CD4-positive, alpha-beta T cell treated with Interferon alpha-2 for 1 hour (primary cell): Measurements from ENCODE around the gene SERPINA10.
"Not testable (repeated sequence)": the region's sequence is repeated elsewhere in the genome, so short reads cannot be mapped to it uniquely, and the experiment has no call there.

ENCODE experiments used
- DNase-seq, 2 donors: peaks; one replicate each; pipeline ENCODE4 v3.0.0-alpha.2; 2020 to 2022

The SERPINA10 gene

DNA sequence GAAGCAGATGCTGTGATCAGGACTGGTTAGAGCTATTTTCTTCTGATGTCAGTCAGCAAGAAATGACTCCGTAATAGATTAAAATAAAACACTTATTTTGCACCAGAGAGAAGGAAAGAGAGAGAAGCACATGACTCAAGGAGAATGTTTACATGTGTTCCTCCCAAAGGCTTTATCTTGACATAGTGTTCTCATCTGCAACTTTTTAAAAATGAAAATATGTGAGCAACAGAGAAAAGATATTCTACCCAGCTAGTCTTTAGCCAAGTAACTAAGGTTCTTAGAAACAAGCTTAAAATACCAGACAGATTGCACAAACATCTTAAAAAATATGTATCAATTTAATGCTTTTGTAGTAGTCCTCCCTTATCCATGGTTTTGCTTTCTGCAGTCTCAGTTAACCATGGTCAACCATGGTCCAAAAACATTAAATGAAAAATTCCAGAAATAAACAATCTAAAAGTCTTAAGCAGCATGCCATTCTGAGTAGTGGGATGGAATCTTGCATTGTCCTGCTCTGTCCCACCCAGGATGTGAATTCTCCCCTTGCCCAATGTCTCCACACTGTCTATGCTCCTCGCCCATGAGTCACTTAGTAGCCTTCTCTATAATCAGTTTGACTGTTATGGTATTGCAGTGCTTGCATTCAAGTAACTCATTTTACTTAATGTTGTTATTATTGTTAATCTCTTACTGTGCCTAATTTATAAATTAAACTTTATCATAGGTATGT, 9.9 kb downstream of the SERPINA10 start:
- no peak for DNase-seq

DNA sequence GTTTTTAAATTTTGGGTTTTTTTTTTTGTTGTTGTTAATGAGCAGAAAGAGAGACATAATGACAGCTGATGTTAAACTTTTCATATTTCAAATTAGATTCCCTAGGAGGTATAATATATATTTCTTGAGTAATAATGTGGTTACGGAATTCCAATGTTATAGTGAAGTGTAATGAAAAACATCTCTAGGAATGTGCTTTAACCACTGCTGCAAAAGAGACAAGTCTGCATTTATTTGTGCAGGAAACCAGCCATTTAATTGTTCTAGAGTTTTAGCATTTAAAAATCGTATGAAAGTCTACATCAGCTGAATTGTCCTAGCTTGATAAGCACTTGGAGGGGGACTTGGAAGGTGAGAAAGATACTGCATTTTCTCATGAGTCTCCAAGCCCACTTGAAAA, 14.3 kb downstream of the SERPINA10 start:
- DNase-seq = no peak

DNA sequence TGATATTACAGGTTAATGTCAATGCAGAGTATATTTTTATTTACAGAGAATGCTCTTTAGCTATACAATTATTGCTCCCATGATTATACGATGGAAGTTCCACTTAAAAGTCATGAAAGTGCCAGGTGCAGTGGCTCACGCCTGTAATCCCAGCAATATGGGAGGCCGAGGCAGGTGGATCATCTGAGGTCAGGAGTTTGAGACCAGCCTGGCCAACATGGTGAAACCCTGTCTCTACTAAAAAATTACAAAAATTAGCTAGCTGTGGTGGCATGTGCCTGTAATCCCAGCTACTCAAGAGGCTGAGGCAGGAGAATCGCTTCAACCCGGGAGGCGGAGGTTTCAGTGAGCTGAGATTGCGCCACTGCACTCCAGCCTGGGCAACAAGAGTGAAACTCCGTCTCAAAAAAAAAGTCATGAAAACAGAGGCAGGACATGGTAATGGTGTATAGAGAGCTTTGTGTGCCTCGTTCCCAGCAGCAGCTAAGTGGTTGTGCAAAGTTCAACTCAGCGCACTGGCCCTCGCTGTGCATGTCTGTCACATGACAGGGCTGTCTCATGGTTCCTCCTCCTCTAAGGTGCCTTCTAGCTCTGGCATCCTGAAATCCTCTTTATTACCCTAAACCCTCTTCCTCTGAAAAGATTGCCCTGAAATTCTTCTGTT, 16.0 kb downstream of the SERPINA10 start:
- not testable (repeated sequence) for DNase-seq

DNA sequence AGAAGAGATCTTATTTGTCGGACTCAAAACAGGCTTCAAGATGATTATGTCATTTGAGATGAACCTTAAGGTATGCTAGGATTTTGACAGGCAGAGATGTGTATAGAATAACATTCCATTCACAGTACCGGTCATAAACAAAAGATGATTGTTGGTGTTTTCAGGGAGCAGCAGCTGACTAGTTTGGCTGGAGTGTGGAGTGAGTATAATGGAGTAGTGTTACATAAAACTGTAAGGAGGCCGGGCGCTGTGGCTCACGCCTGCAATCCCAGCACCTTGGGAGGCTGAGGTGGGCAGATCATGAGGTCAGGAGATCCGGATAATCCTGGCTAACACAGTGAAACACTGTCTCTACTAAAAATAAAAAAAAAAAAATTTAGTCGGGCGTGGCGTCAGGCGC, 23.9 kb downstream of the SERPINA10 start:
- DNase-seq = no peak

DNA sequence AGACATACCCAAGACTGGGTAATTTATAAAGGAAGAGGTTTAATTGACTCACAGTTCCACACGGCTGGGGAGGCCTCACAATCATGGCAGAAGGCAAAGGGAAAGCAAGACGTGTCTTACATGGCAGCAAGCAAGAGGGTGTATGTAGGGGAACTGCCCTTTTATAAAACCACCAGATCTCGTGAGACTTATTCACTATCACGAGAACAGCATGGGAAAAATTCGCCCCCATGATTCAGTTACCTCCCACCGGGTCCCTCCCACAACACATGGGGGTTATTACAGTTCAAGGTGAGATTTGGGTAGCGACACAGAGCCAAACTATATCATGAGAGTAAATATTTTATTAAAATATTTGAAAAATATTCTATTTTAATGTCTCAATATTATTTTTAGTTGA, 24.5 kb downstream of the SERPINA10 start:
- DNase-seq = not testable (repeated sequence)

GRCh38 chr14:94267352-94267751, 25.7 kb downstream of the SERPINA10 start:
- DNase-seq = no peak

DNA sequence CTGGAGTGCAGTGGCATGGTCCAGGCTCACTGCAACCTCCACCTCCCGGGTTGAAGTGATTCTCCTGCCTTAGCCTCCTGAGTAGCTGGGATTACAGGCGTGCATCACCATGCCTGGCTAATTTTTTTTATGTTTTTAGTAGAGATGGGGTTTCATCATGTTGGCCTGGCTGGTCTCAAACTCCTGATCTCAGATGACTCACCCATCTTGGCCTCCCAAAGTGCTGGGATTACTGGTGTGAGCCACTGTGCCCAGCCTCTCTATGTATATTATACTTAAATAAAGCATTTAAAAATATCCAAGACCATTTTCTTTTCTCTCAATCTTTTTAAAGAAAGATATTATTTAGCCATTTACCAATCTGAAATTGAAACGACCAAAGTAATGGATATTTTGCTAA, 28.9 kb downstream of the SERPINA10 start:
- not testable (repeated sequence) for DNase-seq

GRCh38 chr14:94244182-94244581, 48.9 kb downstream of the SERPINA10 start:
- DNase-seq = no peak

DNA sequence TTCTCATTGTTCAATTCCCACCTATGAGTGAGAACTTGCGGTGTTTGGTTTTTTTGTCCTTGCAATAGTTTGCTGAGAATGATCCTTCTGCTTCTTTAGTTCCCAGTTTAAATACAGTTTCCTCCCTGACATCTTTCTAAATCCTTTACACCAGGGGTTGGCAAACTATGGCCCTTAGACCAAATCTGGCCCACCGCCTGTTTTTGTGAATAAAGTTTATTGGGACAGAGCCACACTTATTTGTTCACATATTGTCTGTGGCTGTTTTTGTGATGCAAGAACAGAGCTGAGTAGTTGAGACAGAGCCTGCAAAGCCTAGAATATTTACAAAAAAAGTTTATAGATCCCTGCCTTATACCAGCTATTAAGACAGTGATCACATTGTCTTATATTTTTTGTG, 53.7 kb downstream of the SERPINA10 start:
- DNase-seq = no peak

DNA sequence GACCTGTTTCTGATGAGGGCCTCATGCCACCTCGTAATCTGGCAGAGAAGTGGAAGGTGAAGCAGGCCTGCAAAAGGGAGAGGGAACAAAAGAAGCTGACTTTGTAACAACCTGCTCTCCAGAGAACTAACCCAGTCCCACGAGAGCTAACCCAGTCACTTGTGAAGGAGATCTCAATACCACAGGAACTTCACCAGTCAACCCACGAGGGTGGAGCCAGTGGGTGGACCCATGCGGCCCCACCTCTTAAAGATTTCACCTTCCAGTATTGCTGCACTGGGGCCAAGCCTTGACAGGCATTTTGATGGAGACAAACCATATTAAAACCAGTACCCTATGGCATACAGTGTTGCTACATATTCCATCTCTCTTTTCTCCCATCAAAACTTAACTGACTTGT, 55.1 kb downstream of the SERPINA10 start:
- DNase-seq = no peak

- no peak for DNase-seq
Measured at GRCh38 chr14:94237046-94237445, 56.0 kb downstream of the SERPINA10 start.
